Measurements from ENCODE around the gene HERC4.

GRCh38 chr10:67917169-67917568, 157.9 kb downstream of the HERC4 start:
- TF ChIP-seq CTCF (IDR thresholded peaks at IDR 0.05) (no peak), POLR2A (IDR thresholded peaks at IDR 0.05) (no peak)

Data from lower leg skin (tissue), 3 donors.